ENCODE results near the gene IQGAP1.

Gene IQGAP1

DNA sequence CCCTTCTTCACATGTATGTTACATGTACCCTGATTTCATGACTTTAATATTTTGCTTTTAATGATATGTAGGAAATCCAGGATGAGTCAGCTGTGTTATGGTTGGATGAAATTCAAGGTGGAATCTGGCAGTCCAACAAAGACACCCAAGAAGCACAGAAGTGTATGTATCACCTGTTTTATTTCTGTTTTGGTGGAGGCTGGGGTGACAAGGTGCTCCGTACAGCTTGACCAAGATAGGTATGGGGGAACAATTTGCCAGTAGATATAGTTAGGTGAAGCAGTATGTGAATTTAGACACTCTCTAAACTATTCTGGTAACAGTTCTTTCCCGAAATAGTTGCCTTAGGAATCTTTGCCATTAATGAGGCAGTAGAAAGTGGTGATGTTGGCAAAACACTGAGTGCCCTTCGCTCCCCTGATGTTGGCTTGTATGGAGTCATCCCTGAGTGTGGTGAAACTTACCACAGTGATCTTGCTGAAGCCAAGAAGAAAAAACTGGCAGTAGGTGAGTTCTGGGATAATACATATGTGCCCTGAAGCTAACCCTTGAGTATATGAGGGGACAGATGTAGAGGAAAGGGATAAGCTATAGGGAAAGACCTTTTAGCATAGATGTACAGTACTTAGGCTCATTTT is 78.0 kb downstream of the IQGAP1 start:
- Histone ChIP-seq H3K27me3 (no peaks in the 10 kb centered on the region), H3K27ac (no peak overlapping the region), H3K4me1 (ENCODE audit: control insufficient read depth in 1 of 2, insufficient read depth in 1 of 2, low read depth in 1 of 2, low read length in 1 of 2) (no peaks in the 10 kb centered on the region), H3K36me3 (peaks cover 97% of the 10 kb centered on the region), H3K9me3 (no peaks in the 10 kb centered on the region), H3K4me3 (ENCODE audit: low read depth in 1 of 2, low read length in 1 of 2) (no peak overlapping the region)
- TF ChIP-seq, protein P1, sequence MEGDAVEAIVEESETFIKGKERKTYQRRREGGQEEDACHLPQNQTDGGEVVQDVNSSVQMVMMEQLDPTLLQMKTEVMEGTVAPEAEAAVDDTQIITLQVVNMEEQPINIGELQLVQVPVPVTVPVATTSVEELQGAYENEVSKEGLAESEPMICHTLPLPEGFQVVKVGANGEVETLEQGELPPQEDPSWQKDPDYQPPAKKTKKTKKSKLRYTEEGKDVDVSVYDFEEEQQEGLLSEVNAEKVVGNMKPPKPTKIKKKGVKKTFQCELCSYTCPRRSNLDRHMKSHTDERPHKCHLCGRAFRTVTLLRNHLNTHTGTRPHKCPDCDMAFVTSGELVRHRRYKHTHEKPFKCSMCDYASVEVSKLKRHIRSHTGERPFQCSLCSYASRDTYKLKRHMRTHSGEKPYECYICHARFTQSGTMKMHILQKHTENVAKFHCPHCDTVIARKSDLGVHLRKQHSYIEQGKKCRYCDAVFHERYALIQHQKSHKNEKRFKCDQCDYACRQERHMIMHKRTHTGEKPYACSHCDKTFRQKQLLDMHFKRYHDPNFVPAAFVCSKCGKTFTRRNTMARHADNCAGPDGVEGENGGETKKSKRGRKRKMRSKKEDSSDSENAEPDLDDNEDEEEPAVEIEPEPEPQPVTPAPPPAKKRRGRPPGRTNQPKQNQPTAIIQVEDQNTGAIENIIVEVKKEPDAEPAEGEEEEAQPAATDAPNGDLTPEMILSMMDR (IDR thresholded peaks at IDR 0.05): no peak

DNA sequence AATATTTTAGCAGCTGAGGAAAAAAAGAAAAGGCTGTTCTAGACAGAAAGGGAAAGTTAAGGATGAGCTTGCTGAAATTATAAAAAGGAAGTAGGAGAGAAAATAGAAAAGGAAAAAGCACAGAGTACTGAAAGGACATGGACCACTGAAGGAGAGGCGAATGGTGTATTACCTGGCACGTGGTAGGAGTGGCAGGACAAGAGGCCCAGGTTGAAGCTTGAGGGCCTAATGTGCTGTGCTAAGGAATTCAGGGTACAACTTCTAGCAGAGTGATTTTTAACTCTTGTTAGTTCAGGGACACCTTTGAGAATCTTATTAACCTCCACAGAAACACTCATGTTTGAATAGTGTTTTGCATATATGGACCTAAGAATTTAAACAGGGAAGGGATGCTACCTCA is 81.7 kb downstream of the IQGAP1 start:
- Histone ChIP-seq H3K9me3 (no peaks in the 10 kb centered on the region), H3K4me1 (ENCODE audit: control insufficient read depth in 1 of 2, insufficient read depth in 1 of 2, low read depth in 1 of 2, low read length in 1 of 2) (no peaks in the 10 kb centered on the region), H3K36me3 (peaks cover 98% of the 10 kb centered on the region), H3K4me3 (ENCODE audit: low read depth in 1 of 2, low read length in 1 of 2) (no peak overlapping the region), H3K27me3 (no peaks in the 10 kb centered on the region), H3K27ac (no peak overlapping the region)
- TF ChIP-seq, protein P1 (IDR thresholded peaks at IDR 0.05): no peak

DNA sequence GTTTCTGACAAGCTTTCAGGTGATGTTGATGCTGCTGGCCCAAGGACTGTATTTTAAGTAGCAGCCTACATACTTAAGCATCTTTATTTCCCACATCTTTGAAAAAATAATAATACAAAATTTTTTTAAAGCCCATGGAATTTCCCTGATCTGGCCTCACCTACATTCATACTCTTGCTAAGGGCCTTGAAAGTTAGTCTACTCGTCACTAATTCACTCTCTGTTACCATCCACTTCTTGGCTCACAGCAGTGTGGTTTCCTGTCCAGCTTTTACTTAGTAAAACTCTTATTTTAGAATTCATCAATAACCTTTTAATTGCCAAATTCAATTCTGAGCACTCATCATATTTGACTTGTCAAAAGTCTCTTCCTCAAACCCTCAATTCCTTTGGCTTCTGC is 82.4 kb downstream of the IQGAP1 start:
- H3K27me3 ChIP-seq: no peaks in the 10 kb centered on the region
- H3K4me1 ChIP-seq (ENCODE audit: control insufficient read depth in 1 of 2, insufficient read depth in 1 of 2, low read depth in 1 of 2, low read length in 1 of 2): no peaks in the 10 kb centered on the region
- H3K9me3 ChIP-seq: no peaks in the 10 kb centered on the region
- no peak overlapping the region for H3K27ac ChIP-seq
- TF ChIP-seq, protein P1 (IDR thresholded peaks at IDR 0.05): no peak
- H3K4me3 ChIP-seq (ENCODE audit: low read depth in 1 of 2, low read length in 1 of 2): no peak overlapping the region
- peaks cover 98% of the 10 kb centered on the region for H3K36me3 ChIP-seq

DNA sequence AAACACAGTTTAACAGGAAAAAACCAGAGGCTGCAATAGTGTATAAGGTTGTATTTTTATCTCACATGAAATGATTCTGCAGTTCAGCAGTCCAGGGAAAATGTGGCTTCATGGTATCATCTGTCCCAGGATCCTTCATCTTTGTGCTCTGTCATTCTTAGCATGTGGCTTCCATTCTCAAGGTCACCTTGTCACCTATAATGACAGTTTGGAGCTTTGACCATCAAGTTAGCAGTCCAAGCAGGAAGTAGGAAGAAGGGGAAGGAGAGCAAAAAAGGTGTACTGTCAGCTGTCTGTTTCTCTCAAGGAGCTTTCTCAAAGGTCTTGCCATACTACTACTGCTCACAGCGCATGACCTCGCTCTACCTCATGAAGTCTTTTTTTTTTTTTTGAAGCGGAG is 83.1 kb downstream of the IQGAP1 start:
- no peaks in the 10 kb centered on the region for H3K9me3 ChIP-seq
- H3K4me1 ChIP-seq (ENCODE audit: control insufficient read depth in 1 of 2, insufficient read depth in 1 of 2, low read depth in 1 of 2, low read length in 1 of 2): no peaks in the 10 kb centered on the region
- no peaks in the 10 kb centered on the region for H3K27me3 ChIP-seq
- TF ChIP-seq, protein P1 (IDR thresholded peaks at IDR 0.05): no peak
- H3K36me3 ChIP-seq: peaks cover 98% of the 10 kb centered on the region
- peak overlapping the region; percentile 41 for H3K27ac ChIP-seq
- H3K4me3 ChIP-seq (ENCODE audit: low read depth in 1 of 2, low read length in 1 of 2): no peak overlapping the region

DNA sequence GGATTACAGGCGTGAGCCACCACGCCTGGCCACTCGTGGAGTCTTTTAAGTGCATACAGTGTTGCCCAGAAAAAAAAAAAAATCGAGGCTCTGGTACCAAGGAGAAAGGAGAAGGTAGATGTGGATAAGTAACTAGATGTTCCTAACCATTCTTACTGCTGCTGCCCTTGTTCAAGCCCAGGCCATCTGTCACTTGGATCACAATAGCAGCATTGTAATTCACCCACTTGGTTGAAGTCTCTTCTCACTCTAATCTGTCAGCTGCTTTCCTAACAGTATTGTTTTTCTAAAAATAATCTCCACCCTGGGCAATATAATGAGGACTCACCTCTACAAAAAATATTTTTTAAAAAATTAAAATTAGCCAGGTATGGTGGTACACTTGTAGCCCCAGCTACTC is 83.7 kb downstream of the IQGAP1 start:
- Histone ChIP-seq H3K36me3 (peaks cover 98% of the 10 kb centered on the region), H3K4me3 (ENCODE audit: low read depth in 1 of 2, low read length in 1 of 2) (no peak overlapping the region), H3K4me1 (ENCODE audit: control insufficient read depth in 1 of 2, insufficient read depth in 1 of 2, low read depth in 1 of 2, low read length in 1 of 2) (no peaks in the 10 kb centered on the region), H3K9me3 (no peaks in the 10 kb centered on the region), H3K27me3 (no peaks in the 10 kb centered on the region), H3K27ac (no peak overlapping the region)
- TF ChIP-seq, protein P1 (IDR thresholded peaks at IDR 0.05): no peak

Data from neutrophil (primary cell).